Activated naive CD8-positive, alpha-beta T cell treated with anti-CD3 and anti-CD28 coated beads for 36 hours (primary cell): ENCODE measurements around the gene MORC3. TPM values are rescaled to one million over a fixed set of nuclear protein-coding genes. Genes with fewer than 3 reads are reported as not detected.
"Not testable (repeated sequence)": the region's sequence is repeated elsewhere in the genome, so short reads cannot be mapped to it uniquely, and the experiment has no call there.

ENCODE experiments used
- DNase-seq: peaks from one replicate; pipeline ENCODE4 v3.0.0; 2021
- H3K27ac Mint-ChIP-seq: one replicate; pipeline ENCODE4 v1.8.0; 2022; ENCODE audit warnings: mild to moderate bottlenecking, moderate library complexity, mixed read lengths
- H3K27me3 Mint-ChIP-seq: one replicate; pipeline ENCODE4 v1.8.0; 2022; ENCODE audit warnings: mild to moderate bottlenecking, mixed read lengths
- H3K36me3 Mint-ChIP-seq: one replicate; pipeline ENCODE4 v1.8.0; 2021; ENCODE audit warnings: mild to moderate bottlenecking, mixed read lengths
- H3K4me1 Mint-ChIP-seq: one replicate; pipeline ENCODE4 v1.8.0; 2021; ENCODE audit warnings: mixed read lengths
- H3K4me3 Mint-ChIP-seq: one replicate; pipeline ENCODE4 v1.8.0; 2022; ENCODE audit warnings: mild to moderate bottlenecking, moderate library complexity, mixed read lengths
- H3K9me3 Mint-ChIP-seq: one replicate; pipeline ENCODE4 v1.8.0; 2022; ENCODE audit warnings: mixed read lengths
- total RNA-seq, 2 experiments: library from RNA; stranded (reverse); gene quantifications; one replicate each; pipeline ENCODE4 v1.2.3, GENCODE V29; 2021

Gene MORC3, protein sequence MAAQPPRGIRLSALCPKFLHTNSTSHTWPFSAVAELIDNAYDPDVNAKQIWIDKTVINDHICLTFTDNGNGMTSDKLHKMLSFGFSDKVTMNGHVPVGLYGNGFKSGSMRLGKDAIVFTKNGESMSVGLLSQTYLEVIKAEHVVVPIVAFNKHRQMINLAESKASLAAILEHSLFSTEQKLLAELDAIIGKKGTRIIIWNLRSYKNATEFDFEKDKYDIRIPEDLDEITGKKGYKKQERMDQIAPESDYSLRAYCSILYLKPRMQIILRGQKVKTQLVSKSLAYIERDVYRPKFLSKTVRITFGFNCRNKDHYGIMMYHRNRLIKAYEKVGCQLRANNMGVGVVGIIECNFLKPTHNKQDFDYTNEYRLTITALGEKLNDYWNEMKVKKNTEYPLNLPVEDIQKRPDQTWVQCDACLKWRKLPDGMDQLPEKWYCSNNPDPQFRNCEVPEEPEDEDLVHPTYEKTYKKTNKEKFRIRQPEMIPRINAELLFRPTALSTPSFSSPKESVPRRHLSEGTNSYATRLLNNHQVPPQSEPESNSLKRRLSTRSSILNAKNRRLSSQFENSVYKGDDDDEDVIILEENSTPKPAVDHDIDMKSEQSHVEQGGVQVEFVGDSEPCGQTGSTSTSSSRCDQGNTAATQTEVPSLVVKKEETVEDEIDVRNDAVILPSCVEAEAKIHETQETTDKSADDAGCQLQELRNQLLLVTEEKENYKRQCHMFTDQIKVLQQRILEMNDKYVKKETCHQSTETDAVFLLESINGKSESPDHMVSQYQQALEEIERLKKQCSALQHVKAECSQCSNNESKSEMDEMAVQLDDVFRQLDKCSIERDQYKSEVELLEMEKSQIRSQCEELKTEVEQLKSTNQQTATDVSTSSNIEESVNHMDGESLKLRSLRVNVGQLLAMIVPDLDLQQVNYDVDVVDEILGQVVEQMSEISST
- total RNA-seq: 10 to 100 TPM; 15.2 to 17.4 TPM

DNA sequence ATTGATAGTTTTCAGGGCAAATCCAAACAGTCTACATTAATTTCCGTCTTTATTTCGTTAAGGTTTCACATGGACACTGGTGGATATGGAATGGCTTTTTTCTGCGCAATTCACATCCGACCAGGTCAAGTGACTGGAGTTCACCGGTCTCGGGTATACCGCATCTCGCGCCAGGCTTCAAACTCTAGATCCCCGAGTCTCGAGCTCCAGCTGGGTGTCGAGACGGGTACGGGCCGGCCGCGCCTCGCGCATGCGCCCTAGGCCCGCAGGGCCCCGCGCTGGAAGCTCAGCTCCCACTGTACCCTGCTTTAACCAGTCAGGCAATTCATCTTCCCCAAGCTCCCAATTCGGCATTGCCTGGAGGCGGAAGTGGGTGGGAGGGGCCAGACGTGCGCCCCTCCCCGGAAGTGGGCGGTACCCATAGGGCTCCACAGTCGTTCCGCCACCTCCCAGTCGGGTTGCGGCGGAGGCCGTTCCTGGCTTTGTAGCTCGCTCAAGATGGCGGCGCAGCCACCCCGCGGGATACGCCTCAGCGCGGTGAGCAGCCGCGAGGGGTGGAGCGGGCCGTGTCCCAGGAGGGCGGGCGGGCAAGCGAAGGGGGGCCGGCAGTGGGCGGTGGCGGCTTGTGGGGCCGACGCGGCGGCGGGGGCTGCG, at the start of gene MORC3:
TSS of gene MORC3 (plus strand) at position 431 of the 654 bp plus-strand sequence. CDS start at position 499, 68 bp downstream.
- peak; percentile 98 for DNase-seq
- H3K36me3 Mint-ChIP-seq: peaks cover 15% of the 10 kb centered on the region
- peak within 1 kb of the TSS; percentile 94 for H3K27ac Mint-ChIP-seq
- H3K9me3 Mint-ChIP-seq: peaks cover 3% of the 10 kb centered on the region
- H3K27me3 Mint-ChIP-seq: peaks cover 4% of the 10 kb centered on the region
- H3K4me3 Mint-ChIP-seq: peak within 1 kb of the TSS; percentile 91
- H3K4me1 Mint-ChIP-seq: peaks cover 29% of the 10 kb centered on the region

- not testable (repeated sequence) for H3K36me3 Mint-ChIP-seq, DNase-seq, H3K27me3 Mint-ChIP-seq, H3K9me3 Mint-ChIP-seq, H3K4me1 Mint-ChIP-seq, H3K27ac Mint-ChIP-seq, H3K4me3 Mint-ChIP-seq
These were observed 49.0 kb upstream of the MORC3 start for GRCh38 chr21:36270786-36271695.

DNA sequence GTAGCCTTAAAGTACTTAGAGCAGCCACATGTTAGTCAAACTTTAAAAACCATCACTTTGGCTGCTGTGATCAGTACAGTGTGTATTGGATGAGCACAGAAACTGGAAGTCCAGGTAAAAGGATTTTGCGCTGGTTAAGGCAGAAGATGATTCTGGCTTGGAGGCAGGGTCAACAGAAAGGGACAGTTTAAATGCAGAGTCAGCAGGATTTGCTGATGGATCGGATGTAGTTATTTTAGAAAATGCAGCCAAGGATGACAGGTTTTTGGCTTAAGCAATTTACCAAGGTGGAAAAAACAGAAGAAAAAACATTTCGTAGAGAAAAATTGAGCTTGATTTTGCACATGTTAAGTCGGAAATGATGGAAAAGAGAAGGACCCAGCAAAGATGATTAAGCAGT, 45.9 kb upstream of the MORC3 start:
- Mint-ChIP-seq H3K27ac (no peak overlapping the region), H3K36me3 (no peaks in the 10 kb centered on the region), H3K27me3 (no peaks in the 10 kb centered on the region), H3K9me3 (no peaks in the 10 kb centered on the region), H3K4me3 (no peak overlapping the region), H3K4me1 (no peaks in the 10 kb centered on the region)
- no peak for DNase-seq

DNA sequence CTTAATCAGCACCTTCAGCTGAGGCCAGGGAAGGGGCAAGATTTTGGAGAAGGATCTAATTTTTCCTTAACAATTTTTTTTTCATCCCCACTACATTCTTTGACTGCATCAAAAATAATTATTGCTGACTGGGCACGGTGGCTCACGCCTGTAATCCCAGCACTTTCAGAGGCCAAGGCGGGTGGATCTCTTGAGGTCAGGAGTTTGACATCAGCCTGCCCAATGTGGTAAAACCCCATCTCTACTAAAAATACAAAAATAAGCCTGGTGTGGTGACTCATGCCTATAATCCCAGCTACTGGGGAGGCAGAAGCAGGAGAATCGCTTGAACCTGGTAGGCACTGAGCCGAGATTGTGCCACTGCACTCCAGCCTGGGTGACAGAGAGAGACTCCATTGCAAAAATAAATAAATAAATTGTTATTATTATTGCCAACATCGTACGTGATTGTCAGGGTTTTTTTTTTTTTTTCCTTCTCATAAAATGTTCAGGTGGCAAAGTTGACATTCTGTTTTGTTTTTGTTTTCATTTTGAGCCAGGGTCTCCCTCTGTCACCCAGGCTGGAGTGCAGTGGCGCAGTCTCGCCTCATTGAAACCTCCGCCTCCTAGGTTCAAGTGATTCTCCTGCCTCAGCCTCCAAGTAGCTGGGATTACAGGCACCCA, 37.3 kb upstream of the MORC3 start:
- H3K36me3 Mint-ChIP-seq: no peaks in the 10 kb centered on the region
- no peak for DNase-seq
- no peak overlapping the region for H3K4me3 Mint-ChIP-seq
- no peaks in the 10 kb centered on the region for H3K9me3 Mint-ChIP-seq
- H3K4me1 Mint-ChIP-seq: no peaks in the 10 kb centered on the region
- H3K27me3 Mint-ChIP-seq: no peaks in the 10 kb centered on the region
- H3K27ac Mint-ChIP-seq: no peak overlapping the region

DNA sequence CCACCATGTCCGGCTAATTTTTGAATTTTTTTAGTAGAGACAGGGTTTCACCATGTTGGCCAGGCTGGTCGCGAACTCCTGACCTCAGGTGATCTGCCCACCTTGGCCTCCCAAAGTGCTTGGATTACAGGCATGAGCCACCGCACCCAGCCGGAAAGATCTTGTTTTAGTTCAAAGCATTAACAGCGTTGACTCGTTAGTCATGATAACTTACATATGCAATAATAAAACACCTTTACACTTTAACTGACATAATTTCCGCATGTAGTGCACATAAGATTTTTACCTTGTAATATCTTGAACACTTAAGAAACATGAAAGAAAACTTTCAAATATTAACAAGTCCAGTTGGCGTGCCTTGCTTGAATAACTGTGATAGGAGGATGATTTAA, 36.8 kb upstream of the MORC3 start:
- not testable (repeated sequence) for H3K36me3 Mint-ChIP-seq, DNase-seq, H3K27ac Mint-ChIP-seq, H3K9me3 Mint-ChIP-seq, H3K4me1 Mint-ChIP-seq, H3K27me3 Mint-ChIP-seq, H3K4me3 Mint-ChIP-seq

DNA sequence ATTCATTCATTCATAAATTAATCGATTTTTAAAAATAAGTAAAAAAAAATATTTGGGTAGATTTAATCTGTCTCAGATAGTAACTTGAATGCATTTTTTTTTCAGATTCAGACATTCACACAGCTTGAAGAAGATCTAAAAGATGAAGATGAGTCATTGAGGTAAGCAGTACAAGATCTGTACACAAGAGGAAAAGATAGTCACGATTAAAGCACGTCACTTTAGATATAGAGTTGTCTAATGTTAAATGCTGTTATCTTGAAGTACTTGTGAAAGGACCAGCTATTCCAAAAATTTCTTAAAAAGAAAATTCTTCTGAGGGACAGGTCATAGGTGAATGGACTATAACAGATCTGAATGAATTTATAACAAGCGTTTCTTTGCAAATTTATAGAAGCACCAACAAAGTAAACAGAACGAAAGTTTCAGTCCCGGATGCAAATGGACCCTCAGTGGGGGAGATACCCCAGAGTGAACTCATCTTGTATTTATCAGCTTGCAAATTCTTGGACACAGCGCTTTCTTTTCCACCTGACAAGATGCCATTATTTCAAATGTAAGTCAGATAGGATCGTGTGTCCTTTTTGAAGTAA, 31.2 kb upstream of the MORC3 start:
- no peaks in the 10 kb centered on the region for H3K9me3 Mint-ChIP-seq
- peak overlapping the region; percentile 79 for H3K27ac Mint-ChIP-seq
- peaks cover 17% of the 10 kb centered on the region for H3K4me1 Mint-ChIP-seq
- no peaks in the 10 kb centered on the region for H3K27me3 Mint-ChIP-seq
- DNase-seq: no peak
- peaks cover 7% of the 10 kb centered on the region for H3K36me3 Mint-ChIP-seq
- H3K4me3 Mint-ChIP-seq: peak overlapping the region; percentile 29

GRCh38 chr21:36291509-36291908, 28.5 kb upstream of the MORC3 start:
- H3K4me1 Mint-ChIP-seq: peaks cover 17% of the 10 kb centered on the region
- no peaks in the 10 kb centered on the region for H3K9me3 Mint-ChIP-seq
- H3K36me3 Mint-ChIP-seq: peaks cover 7% of the 10 kb centered on the region
- H3K27ac Mint-ChIP-seq: no peak overlapping the region
- H3K4me3 Mint-ChIP-seq: no peak overlapping the region
- DNase-seq: no peak
- H3K27me3 Mint-ChIP-seq: no peaks in the 10 kb centered on the region

DNA sequence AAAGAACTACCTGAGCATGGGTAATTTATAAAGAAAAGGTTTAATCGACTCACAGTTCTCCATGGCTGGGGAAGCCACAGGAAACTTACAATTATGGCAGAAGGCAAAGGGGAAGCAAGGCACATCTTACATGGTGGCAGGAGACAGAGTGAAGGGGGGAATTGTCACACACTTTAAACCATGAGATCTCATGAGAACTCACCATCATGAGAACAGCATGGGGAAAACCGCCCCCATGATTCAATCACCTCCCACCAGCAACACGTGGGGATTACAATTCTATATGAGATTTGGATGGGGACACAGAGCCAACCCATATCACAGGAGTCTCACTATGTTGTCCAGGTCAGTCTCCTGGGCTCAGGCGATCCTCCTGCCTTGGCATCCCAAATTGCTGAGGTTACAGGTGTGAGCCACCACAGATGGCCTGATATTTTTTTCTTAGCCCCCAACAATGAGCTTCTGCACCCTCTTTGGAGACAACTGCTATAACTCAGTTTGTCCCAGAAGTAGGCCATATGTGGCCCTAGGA, 22.5 kb upstream of the MORC3 start:
- Mint-ChIP-seq H3K36me3 (peaks cover 1% of the 10 kb centered on the region), H3K4me1 (peaks cover 24% of the 10 kb centered on the region), H3K27ac (peak overlapping the region; percentile 89), H3K4me3 (peak overlapping the region; percentile 51), H3K27me3 (no peaks in the 10 kb centered on the region), H3K9me3 (peaks cover 2% of the 10 kb centered on the region)
- no peak for DNase-seq

- Mint-ChIP-seq H3K4me3 (peak overlapping the region; percentile 51), H3K27ac (peak overlapping the region; percentile 89), H3K9me3 (peaks cover 2% of the 10 kb centered on the region), H3K4me1 (peaks cover 24% of the 10 kb centered on the region), H3K36me3 (peaks cover 1% of the 10 kb centered on the region), H3K27me3 (no peaks in the 10 kb centered on the region)
- peak; percentile 56 for DNase-seq
These were observed 21.9 kb upstream of the MORC3 start for GRCh38 chr21:36297938-36298572.

GRCh38 chr21:36306872-36307534, 13.0 kb upstream of the MORC3 start:
- Mint-ChIP-seq H3K36me3 (no peaks in the 10 kb centered on the region), H3K27ac (no peak overlapping the region), H3K27me3 (no peaks in the 10 kb centered on the region), H3K4me1 (peaks cover 4% of the 10 kb centered on the region), H3K9me3 (peaks cover 2% of the 10 kb centered on the region), H3K4me3 (no peak overlapping the region)
- DNase-seq: no peak

GRCh38 chr21:36310016-36310415, 10.0 kb upstream of the MORC3 start:
- Mint-ChIP-seq H3K4me1 (peaks cover 4% of the 10 kb centered on the region), H3K9me3 (peaks cover 4% of the 10 kb centered on the region), H3K27me3 (no peaks in the 10 kb centered on the region), H3K27ac (no peak overlapping the region), H3K4me3 (no peak overlapping the region), H3K36me3 (no peaks in the 10 kb centered on the region)
- DNase-seq: peak; percentile 16

- not testable (repeated sequence) for H3K27ac Mint-ChIP-seq, H3K27me3 Mint-ChIP-seq, H3K9me3 Mint-ChIP-seq, DNase-seq, H3K4me1 Mint-ChIP-seq, H3K36me3 Mint-ChIP-seq, H3K4me3 Mint-ChIP-seq
These were observed 6.6 kb upstream of the MORC3 start for GRCh38 chr21:36313446-36313845.
